Measurements from ENCODE around the gene KIR3DL3. TPM values are rescaled to one million over a fixed set of nuclear protein-coding genes. Genes with fewer than 3 reads are reported as not detected.
"Not testable (repeated sequence)": the region's sequence is repeated elsewhere in the genome, so short reads cannot be mapped to it uniquely, and the experiment has no call there.

KIR3DL3 gene
- total RNA-seq, 1 donor from 2014 or later: not detected

- DNase-seq (ENCODE audit: extremely low read depth, low read depth, low spot score): no peak
Measured at GRCh38 chr19:54729416-54730188, 5.4 kb downstream of the KIR3DL3 start.

DNA sequence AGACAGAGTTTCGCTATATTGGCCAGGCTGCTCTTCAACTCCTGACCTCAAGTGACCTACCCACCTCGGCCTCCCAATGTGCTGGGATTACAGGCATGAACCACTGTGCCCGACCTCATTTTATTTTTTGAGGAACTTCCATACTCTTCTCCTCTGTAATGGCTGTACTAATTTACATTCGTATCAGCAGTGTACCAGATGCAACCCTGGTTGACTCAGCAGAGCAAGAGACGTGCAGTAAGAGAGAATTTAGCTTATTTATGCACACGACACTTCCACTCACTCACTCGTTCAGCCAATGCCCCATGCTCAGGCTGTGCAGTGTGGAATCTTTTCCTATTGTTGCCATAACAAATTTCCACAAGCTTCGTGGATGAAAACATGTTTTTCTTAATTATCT lies 6.9 kb downstream of the KIR3DL3 start:
- DNase-seq (ENCODE audit: extremely low read depth, low read depth, low spot score): no peak

GRCh38 chr19:54738306-54738705 lies 14.1 kb downstream of the KIR3DL3 start, which contains the start of gene KIR2DL3:
TSS of gene KIR2DL3 (plus strand) at chr19:54738513. CDS start at chr19:54738546, 33 bp downstream.
- not testable (repeated sequence) for DNase-seq (ENCODE audit: extremely low read depth, low read depth, low spot score)

GRCh38 chr19:54738715-54739114 lies 14.5 kb downstream of the KIR3DL3 start:
- no peak for DNase-seq (ENCODE audit: extremely low read depth, low read depth, low spot score)

GRCh38 chr19:54739587-54740497 lies 15.6 kb downstream of the KIR3DL3 start:
- no peak for DNase-seq (ENCODE audit: extremely low read depth, low read depth, low spot score)

DNA sequence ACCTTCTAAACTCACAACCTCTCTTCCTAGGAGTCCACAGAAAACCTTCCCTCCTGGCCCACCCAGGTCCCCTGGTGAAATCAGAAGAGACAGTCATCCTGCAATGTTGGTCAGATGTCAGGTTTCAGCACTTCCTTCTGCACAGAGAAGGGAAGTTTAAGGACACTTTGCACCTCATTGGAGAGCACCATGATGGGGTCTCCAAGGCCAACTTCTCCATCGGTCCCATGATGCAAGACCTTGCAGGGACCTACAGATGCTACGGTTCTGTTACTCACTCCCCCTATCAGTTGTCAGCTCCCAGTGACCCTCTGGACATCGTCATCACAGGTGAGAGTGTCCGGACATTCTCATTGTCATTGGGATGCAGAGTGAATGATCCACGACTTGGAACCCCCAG lies 17.7 kb downstream of the KIR3DL3 start:
- DNase-seq (ENCODE audit: extremely low read depth, low read depth, low spot score): not testable (repeated sequence)

DNA sequence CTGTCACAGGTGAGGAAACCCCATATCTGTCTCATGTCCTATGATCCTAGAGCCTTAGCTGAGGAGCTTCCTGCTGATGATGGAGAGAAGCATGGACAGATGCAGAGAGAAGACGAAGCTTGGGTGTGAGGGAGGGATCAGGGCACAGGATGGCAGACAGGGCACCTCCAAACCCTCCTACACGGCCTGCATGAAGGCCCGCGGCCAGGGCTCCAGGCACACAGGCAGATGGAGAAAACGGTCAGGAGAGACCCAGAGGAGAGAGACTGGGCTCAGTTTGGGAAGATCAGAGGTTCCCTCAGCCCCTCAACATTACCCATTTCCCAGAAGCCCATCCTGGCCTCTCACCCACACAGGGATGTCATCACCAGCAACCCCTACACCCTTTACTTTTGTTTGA lies 19.8 kb downstream of the KIR3DL3 start:
- not testable (repeated sequence) for DNase-seq (ENCODE audit: extremely low read depth, low read depth, low spot score)

DNA sequence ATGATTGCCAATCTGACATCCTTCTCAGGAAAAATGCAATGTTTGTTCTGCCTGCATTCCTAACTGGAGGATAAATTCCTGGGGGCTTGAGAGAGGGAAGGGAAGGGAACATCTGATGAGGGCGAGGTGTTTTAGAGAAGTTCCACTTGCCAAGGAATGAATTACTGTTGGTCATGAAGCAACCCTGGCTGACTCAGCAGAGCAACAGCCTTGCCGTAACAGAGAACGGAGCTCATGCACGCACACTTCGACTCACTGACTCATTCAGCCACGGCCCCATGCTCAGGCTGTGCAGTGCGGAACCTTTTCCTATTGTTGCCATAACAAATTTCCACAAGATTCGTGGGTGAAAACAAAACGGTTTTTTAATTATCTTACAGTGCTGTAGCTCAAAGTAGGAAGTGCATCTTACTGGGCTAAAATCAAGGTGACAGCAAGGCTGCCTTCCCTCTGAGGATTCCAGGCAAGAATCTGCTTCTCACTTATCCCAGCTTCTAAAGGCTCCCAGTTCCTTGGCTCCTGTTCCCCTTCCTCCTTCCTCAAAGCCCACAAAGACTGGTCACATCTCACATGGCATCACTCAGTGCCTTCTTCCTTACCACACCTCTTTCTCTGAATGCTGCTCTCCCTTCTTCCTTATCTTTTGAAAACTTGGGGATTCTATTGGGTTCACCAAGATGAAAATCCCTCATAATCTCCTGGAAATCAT lies 23.5 kb downstream of the KIR3DL3 start:
- DNase-seq (ENCODE audit: extremely low read depth, low read depth, low spot score): not testable (repeated sequence)

- DNase-seq (ENCODE audit: extremely low read depth, low read depth, low spot score): not testable (repeated sequence)
Measured at GRCh38 chr19:54750276-54750675, 26.0 kb downstream of the KIR3DL3 start.

- not testable (repeated sequence) for DNase-seq (ENCODE audit: extremely low read depth, low read depth, low spot score)
Measured at GRCh38 chr19:54756204-54757110, 32.2 kb downstream of the KIR3DL3 start.

DNA sequence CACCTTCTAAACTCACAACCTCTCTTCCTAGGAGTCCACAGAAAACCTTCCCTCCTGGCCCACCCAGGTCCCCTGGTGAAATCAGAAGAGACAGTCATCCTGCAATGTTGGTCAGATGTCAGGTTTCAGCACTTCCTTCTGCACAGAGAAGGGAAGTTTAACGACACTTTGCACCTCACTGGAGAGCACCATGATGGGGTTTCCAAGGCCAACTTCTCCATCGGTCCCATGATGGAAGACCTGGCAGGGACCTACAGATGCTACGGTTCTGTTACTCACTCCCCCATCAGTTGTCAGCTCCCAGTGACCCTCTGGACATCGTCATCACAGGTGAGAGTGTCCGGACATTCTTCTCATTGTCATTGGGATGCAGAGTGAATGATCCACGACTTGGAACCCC lies 34.3 kb downstream of the KIR3DL3 start:
- DNase-seq (ENCODE audit: extremely low read depth, low read depth, low spot score): not testable (repeated sequence)

DNA sequence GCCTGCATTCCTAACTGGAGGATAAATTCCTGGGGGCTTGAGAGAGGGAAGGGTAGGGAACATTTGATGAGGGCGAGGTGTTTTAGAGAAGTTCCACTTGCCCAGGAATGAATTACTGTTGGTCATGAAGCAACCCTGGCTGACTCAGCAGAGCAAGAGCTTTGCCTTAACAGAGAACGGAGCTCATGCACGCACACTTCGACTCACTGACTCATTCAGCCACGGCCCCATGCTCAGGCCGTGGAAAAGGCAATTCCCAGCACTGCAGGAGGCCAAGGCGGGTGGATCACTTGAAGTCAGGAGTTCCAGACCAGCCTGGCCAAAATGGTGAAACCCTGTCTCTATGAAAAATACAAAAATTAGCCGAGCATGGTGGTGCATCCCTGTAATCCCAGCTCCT lies 40.0 kb downstream of the KIR3DL3 start:
- DNase-seq (ENCODE audit: extremely low read depth, low read depth, low spot score): not testable (repeated sequence)

DNA sequence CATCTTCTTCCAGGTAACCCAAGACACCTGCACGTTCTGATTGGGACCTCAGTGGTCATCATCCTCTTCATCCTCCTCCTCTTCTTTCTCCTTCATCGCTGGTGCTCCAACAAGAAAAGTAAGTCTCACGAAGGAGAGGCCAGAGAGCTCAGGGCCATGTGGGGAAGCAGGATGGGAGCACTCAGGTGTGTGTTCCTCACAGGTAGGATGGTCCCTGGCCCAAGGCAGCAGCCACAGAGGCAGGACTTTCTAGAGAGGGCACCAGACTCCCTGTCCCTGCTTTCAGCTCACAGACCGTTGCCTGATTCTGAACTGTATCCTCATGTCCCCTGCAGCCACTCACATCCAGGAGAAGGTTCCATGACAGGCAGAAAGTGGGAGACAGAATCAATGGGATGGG lies 42.2 kb downstream of the KIR3DL3 start:
- DNase-seq (ENCODE audit: extremely low read depth, low read depth, low spot score): not testable (repeated sequence)

DNA sequence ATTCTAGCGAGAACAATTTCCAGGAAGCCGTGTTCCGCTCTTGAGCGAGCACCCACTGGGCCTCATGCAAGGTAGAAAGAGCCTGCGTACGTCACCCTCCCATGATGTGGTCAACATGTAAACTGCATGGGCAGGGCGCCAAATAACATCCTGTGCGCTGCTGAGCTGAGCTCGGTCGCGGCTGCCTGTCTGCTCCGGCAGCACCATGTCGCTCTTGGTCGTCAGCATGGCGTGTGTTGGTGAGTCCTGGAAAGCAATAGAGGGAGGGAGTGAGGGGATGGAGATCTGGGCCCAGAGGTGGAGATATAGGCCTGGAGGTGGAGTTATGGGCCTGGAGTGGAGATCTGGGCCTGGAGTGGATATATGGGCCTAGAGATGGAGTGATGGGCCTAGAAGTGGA lies 45.4 kb downstream of the KIR3DL3 start, which contains the start of gene KIR2DL1:
Gene KIR2DL1, plus strand, starts transcription at position 148 of the 400 bp plus-strand sequence. Its CDS starts 58 bp downstream, at position 206.
- not testable (repeated sequence) for DNase-seq (ENCODE audit: extremely low read depth, low read depth, low spot score)

- DNase-seq (ENCODE audit: extremely low read depth, low read depth, low spot score): not testable (repeated sequence)
Measured at GRCh38 chr19:54770511-54770910, 46.3 kb downstream of the KIR3DL3 start.

- DNase-seq (ENCODE audit: extremely low read depth, low read depth, low spot score): not testable (repeated sequence)
Measured at GRCh38 chr19:54771018-54771960, 47.0 kb downstream of the KIR3DL3 start.

- not testable (repeated sequence) for DNase-seq (ENCODE audit: extremely low read depth, low read depth, low spot score)
Measured at GRCh38 chr19:54772666-54773065, 48.4 kb downstream of the KIR3DL3 start.

DNA sequence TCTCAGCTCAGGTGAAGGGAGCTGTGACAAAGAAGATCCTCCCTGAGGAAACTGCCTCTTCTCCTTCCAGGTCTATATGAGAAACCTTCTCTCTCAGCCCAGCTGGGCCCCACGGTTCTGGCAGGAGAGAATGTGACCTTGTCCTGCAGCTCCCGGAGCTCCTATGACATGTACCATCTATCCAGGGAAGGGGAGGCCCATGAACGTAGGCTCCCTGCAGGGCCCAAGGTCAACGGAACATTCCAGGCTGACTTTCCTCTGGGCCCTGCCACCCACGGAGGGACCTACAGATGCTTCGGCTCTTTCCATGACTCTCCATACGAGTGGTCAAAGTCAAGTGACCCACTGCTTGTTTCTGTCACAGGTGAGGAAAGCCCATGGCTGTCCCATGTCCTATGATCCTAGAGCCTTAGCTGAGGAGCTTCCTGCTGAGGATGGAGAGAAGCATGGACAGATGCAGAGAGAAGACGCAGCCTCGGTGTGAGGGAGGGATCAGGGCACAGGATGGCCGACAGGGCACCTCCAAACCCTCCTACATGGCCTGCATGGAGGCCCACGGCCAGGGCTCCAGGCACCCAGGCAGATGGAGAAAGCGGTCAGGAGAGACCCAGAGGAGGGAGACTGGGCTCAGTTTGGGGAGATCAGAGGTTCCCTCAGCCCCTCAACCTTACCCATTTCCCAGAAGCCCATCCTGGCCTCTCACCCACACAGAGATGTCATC lies 51.0 kb downstream of the KIR3DL3 start:
- not testable (repeated sequence) for DNase-seq (ENCODE audit: extremely low read depth, low read depth, low spot score)
